ENCODE data around the gene CREB5.

GRCh38 chr7:28465697-28466096 is 53.4 kb downstream of the CREB5 start:
- TF ChIP-seq CTCF (IDR thresholded peaks at IDR 0.05) (no peak), POLR2A (IDR thresholded peaks at IDR 0.05) (no peak), EP300 (IDR thresholded peaks at IDR 0.05) (no peak)
